H1 (cell line): ENCODE results near the gene DCTN3. TPM values are rescaled to one million over a fixed set of nuclear protein-coding genes. Genes with fewer than 3 reads are reported as not detected.

Experiments used
- CEBPB ChIP-seq: IDR thresholded peaks from 2 replicates; pipeline ENCODE4 v1.6.1; 2012; ENCODE audit warnings: low read depth, low read length
- CHD7 ChIP-seq: fragments of 300-600 bp; sonication (generic); IDR thresholded peaks from 2 replicates; pipeline ENCODE4 v1.7.1; 2012; ENCODE audit warnings: low read length, moderate library complexity, mild to moderate bottlenecking, inconsistent platforms; ENCODE audit not compliant: insufficient replicate concordance
- FOSL1 ChIP-seq: IDR thresholded peaks from 2 replicates; pipeline ENCODE4 v1.6.1; 2011; ENCODE audit warnings: mild to moderate bottlenecking, low read depth, low read length, moderate library complexity; ENCODE audit not compliant: insufficient read depth
- HDAC6 ChIP-seq: IDR thresholded peaks from one replicate; pipeline ENCODE4 v1.7.1; 2012; ENCODE audit warnings: low read depth, mild to moderate bottlenecking, inconsistent platforms, low read length, moderate library complexity
- NANOG ChIP-seq: IDR thresholded peaks from 2 replicates; pipeline ENCODE4 v1.6.1; 2011; ENCODE audit warnings: low read length, low read depth, mild to moderate bottlenecking, inconsistent platforms; ENCODE audit not compliant: insufficient read depth, poor library complexity, severe bottlenecking
- TBP ChIP-seq: IDR thresholded peaks from 2 replicates; pipeline ENCODE4 v1.6.1; 2011; ENCODE audit warnings: low read depth, low read length, improper control_type of control experiment
- TEAD4 ChIP-seq: IDR thresholded peaks from 2 replicates; pipeline ENCODE4 v1.6.1; 2012; ENCODE audit warnings: low read depth, low read length, inconsistent platforms, mixed read lengths
- USF2 ChIP-seq: IDR thresholded peaks from 2 replicates; pipeline ENCODE4 v1.6.1; 2011; ENCODE audit warnings: low read length, improper control_type of control experiment
- polyA plus RNA-seq, 7 experiments: library from polyadenylated mRNA; depleted of rRNA in 3 of 7; stranded (reverse) in 5 of 7; unstranded in 2 of 7; fragments of >200 nt in 5 of 7; fragments of 200-250 nt in 2 of 7; gene quantifications; 1 replicate in 5 of 7; 2 replicates in 1 of 7; 4 replicates in 1 of 7; pipeline versions ENCODE4 v1.2.1 to v1.2.3, GENCODE V29; 2011 to 2013; ENCODE audit warnings: missing spikeins in 2 of 7, mixed read lengths in 2 of 7
- total RNA-seq: library from RNA; stranded (reverse); fragmentation: NEBNext Ultra II Directional; extraction: Animal tissue kit (Norgen Biotek cat#: 25700); gene quantifications from 2 replicates; pipeline ENCODE4 v1.2.1, GENCODE V29; 2021

DCTN3 gene
- total and polyA plus RNA-seq, 2 of the 8 experiments (the other 6 are each of a cell fraction or from before 2014, with no cell fraction given), result 25.6 to 39.2 TPM

- TF ChIP-seq CHD7, result no peak
- TF ChIP-seq TEAD4, result no peak
- TF ChIP-seq USF2, result no peak
- no peak for TF ChIP-seq FOSL1
- TF ChIP-seq CEBPB, result no peak
- no peak for TF ChIP-seq NANOG
- no peak for TF ChIP-seq TBP
- TF ChIP-seq HDAC6, result no peak
Observed at GRCh38 chr9:34578241-34579103, 41.8 kb downstream of the DCTN3 start (continued).
